Stimulated activated CD4-positive, alpha-beta T cell treated with anti-CD3 and anti-CD28 coated beads, Interleukin-1b, Interleukin-23, amount 100 ng/mL, for 24 hours (primary cell): ENCODE measurements around the gene G6PC3.

ENCODE experiments used
- DNase-seq, 4 experiments: peaks; one replicate each; pipeline ENCODE4 v3.0.0-alpha.2; 2020; ENCODE audit warnings: low read depth in 4 of 4, low spot score in 1 of 4

G6PC3 gene

GRCh38 chr17:44059101-44059892, 11.2 kb upstream of the G6PC3 start:
- DNase-seq: no peak

- DNase-seq: no peak
Measured at GRCh38 chr17:44061446-44061845, 9.1 kb upstream of the G6PC3 start.

- DNase-seq: no peak
Measured at GRCh38 chr17:44062871-44063270, 7.7 kb upstream of the G6PC3 start.

- DNase-seq: no peak
Measured at GRCh38 chr17:44063704-44064639, 6.6 kb upstream of the G6PC3 start.

- DNase-seq: no peak
Measured at GRCh38 chr17:44065668-44066203, 4.8 kb upstream of the G6PC3 start.

- DNase-seq: peak; percentile 73 to 87 (median 84)
Measured at GRCh38 chr17:44066204-44066930, 4.2 kb upstream of the G6PC3 start, which contains the start of gene LSM12. LSM12 (minus strand) TSS chr17:44066671; CDS start chr17:44066587, 84 bp downstream.

GRCh38 chr17:44067545-44067940, 3.0 kb upstream of the G6PC3 start:
- DNase-seq: no peak

- DNase-seq: no peak
Measured at GRCh38 chr17:44069974-44070454, 521 bp upstream of the G6PC3 start.

- peak in 2 of 4 experiments; percentile 45 to 54 for DNase-seq
Measured at GRCh38 chr17:44071198-44071520, 624 bp downstream of the G6PC3 start.

- no peak for DNase-seq
Measured at GRCh38 chr17:44071772-44072171, 1.2 kb downstream of the G6PC3 start.

- no peak for DNase-seq
Measured at GRCh38 chr17:44074231-44074910, 3.8 kb downstream of the G6PC3 start.

- no peak for DNase-seq
Measured at GRCh38 chr17:44074911-44075285, 4.4 kb downstream of the G6PC3 start.

- no peak for DNase-seq
Measured at GRCh38 chr17:44075598-44076293, 5.2 kb downstream of the G6PC3 start.

GRCh38 chr17:44076716-44077594, 6.4 kb downstream of the G6PC3 start:
- DNase-seq: no peak

GRCh38 chr17:44077595-44077909, 7.0 kb downstream of the G6PC3 start:
- no peak for DNase-seq

- no peak for DNase-seq
Measured at GRCh38 chr17:44078412-44078811, 7.9 kb downstream of the G6PC3 start.

GRCh38 chr17:44079877-44080821, 9.6 kb downstream of the G6PC3 start:
- DNase-seq: no peak

- DNase-seq: no peak
Measured at GRCh38 chr17:44081681-44082080, 11.1 kb downstream of the G6PC3 start.
